Kidney (tissue), 22 donors: ENCODE measurements around the gene OLFML2B. TPM values are rescaled to one million over a fixed set of nuclear protein-coding genes. Genes with fewer than 3 reads are reported as not detected.

Experiments
- DNase-seq, 5 donors: peaks; one replicate each; pipeline ENCODE4 v3.0.0-alpha.2; 2013 to 2020
- FAIRE-seq: peaks from 2 replicates; lab custom pipeline; 2012; peaks lifted over from hg19 to GRCh38; lab: Jason Lieb, UNC
- H3K27ac ChIP-seq, 2 donors: one replicate each; pipeline ENCODE4 v1.7.0; 2013; ENCODE audit warnings: low read depth in 2 of 2, low read length in 2 of 2, inconsistent platforms in 1 of 2
- H3K27me3 ChIP-seq: one replicate; pipeline ENCODE4 v1.7.1; 2013; ENCODE audit warnings: low read length, inconsistent platforms; ENCODE audit not compliant: control insufficient read depth, insufficient read depth
- H3K36me3 ChIP-seq, 3 donors: one replicate each; pipeline versions ENCODE4 v1.7.0 to v1.7.1; 2013; ENCODE audit warnings: low read length in 3 of 3, control low read depth in 1 of 3, inconsistent platforms in 1 of 3; ENCODE audit not compliant: insufficient read depth in 3 of 3, control insufficient read depth in 2 of 3
- H3K4me1 ChIP-seq, 3 donors: one replicate each; pipeline versions ENCODE4 v1.7.0 to v1.7.1; 2013; ENCODE audit warnings: low read length in 3 of 3, inconsistent platforms in 1 of 3, low read depth in 1 of 3; ENCODE audit not compliant: control insufficient read depth in 2 of 3, insufficient read depth in 2 of 3
- H3K4me3 ChIP-seq, 3 donors: one replicate each; pipeline versions ENCODE4 v1.7.0 to v1.8.1; 2013; ENCODE audit warnings: low read length in 3 of 3, control low read depth in 1 of 3, inconsistent platforms in 1 of 3
- H3K9ac ChIP-seq, 3 donors: one replicate each; pipeline versions ENCODE4 v1.7.0 to v1.7.1; 2013; ENCODE audit warnings: low read length in 3 of 3, control low read depth in 1 of 3, inconsistent platforms in 1 of 3
- H3K9me3 ChIP-seq, 3 donors: one replicate each; pipeline versions ENCODE4 v1.7.0 to v1.7.1; 2013; ENCODE audit warnings: low read length in 3 of 3, control low read depth in 1 of 3, inconsistent platforms in 1 of 3; ENCODE audit not compliant: control insufficient read depth in 2 of 3, insufficient read depth in 1 of 3
- intact Hi-C: fragments of 100-400 bp; cut with DNase I; formaldehyde crosslinking; loops from one replicate; pipeline ENCODE4 v1.11.1; 2022
- long read RNA-seq, 10 donors: library from polyadenylated mRNA in 1 of 10; unstranded in 1 of 10; transcript quantifications; one replicate each; pipeline ENCODE4 v2.0.0 and lab custom pipeline, GENCODE V29; 2021 to 2026
- polyA plus RNA-seq: library from polyadenylated mRNA; stranded (reverse); fragments of 350-450 nt; fragmentation: Illumina TruSeq; extraction: RNeasy Lipid Tissue Mini Kit (QIAGEN cat#74804); gene quantifications from one replicate; pipeline ENCODE4 v1.2.3, GENCODE V29; 2014; ENCODE audit warnings: low read depth, low replicate concordance; ENCODE audit not compliant: insufficient read depth
- total RNA-seq: library from RNA; stranded (reverse); fragmentation: NEBNext Ultra II Directional; extraction: Animal tissue kit (Norgen Biotek cat#: 25700); gene quantifications from one replicate; pipeline ENCODE4 v1.2.1, GENCODE V29; 2021
- TF ChIP-seq, protein P1 (sequence below): IDR thresholded peaks from 3 replicates; pipeline ENCODE4 v1.5.1; 2012; ENCODE audit warnings: mild to moderate bottlenecking, moderate library complexity, borderline replicate concordance; ENCODE audit not compliant: insufficient read depth; ENCODE audit errors: extremely low read depth
- donor health status: control.
- donor health status: control.
- donor health status: control.
- donor health status: control.
- donor health status: control.
- donor health status: DM: yes; HTN: yes; CAD: no.
- donor health status: Normal renal cell carcinoma (clear cell type).

OLFML2B gene
- total RNA-seq (6.7 TPM), polyA plus RNA-seq (2.9 TPM)
- long read RNA-seq, donor 1, partial matches to known transcripts = 0 of 1 reads
- long read RNA-seq, donor 1, other reads (novel, unspliced or antisense) = 0 of 1 reads
- long read RNA-seq, donor 2, partial matches to known transcripts = 0 of 3 reads
- long read RNA-seq, donor 2, other reads (novel, unspliced or antisense) = 0 of 3 reads
- long read RNA-seq, donor 3, partial matches to known transcripts = 0 of 1 reads
- long read RNA-seq, donor 3, other reads (novel, unspliced or antisense) = 0 of 1 reads
- long read RNA-seq, donor 4 = 0 reads
- long read RNA-seq, donor 5 = 0 reads
- long read RNA-seq, donor 6 = 0 reads
- long read RNA-seq, donor 7, partial matches to known transcripts = 0 of 5 reads
- long read RNA-seq, donor 7, other reads (novel, unspliced or antisense) = 4 of 5 reads
- long read RNA-seq, donor 8, partial matches to known transcripts = 0 of 1 reads
- long read RNA-seq, donor 8, other reads (novel, unspliced or antisense) = 0 of 1 reads
- long read RNA-seq, donor 9 = 0 reads
- long read RNA-seq, donor 10, partial matches to known transcripts = 0 of 1 reads
- long read RNA-seq, donor 10, other reads (novel, unspliced or antisense) = 0 of 1 reads

DNA sequence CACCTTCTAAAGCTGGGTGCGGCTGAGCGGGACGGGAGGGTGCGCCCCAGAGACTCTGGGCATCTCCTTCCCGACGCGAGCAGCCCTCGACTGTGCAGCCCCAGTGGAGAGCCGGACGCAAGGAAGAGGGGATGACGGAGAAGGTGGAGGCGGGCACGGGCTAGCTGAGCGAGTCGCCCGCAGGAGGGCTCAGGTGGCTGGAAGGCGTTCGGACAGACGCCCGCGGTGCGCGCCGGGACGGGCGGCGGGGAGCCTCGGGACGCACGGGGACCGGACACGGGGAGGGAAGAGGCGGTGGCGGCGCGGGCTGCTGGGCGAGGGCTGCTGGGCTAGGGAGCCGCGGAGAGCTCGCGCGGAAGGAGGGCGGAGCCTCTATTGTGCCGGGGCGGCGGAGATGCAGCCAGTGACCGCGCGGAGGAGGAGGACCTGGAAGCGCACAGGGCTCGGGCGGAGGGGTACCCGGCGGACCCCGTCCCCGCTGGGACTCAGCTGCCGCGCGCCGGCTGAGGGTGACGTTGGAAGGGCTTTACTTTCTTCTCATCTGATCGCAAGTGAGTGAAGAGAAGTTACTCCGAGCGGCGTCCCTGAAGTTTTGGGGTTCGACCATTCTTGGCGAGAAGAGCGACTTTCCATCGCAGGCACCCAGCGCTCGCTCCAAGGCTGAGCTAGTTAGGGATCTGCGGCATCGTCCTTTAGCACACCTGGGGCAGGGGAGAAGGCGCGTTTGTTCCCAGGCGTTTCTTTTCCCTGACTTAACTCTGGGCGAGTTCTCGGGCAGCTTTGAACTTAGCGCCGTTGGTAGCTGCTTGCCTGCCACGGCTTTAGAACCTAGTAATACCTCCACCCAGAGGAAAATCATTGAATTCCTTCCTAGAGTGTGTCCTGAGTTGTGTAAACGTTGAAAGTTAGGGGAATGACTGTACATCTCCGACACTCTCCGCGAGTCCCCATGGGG, at the start of gene OLFML2B:
Gene OLFML2B, minus strand, starts transcription at position 323 of the 955 bp plus-strand sequence. CDS start 439 bp downstream, outside the sequence.
- H3K4me1 ChIP-seq = peaks cover 0 to 15% (median 9%) of the 10 kb centered on the region in 3 donors
- peak within 1 kb of the TSS in 1 of 3 donors; percentile 37 for H3K9ac ChIP-seq
- TF ChIP-seq, protein P1, sequence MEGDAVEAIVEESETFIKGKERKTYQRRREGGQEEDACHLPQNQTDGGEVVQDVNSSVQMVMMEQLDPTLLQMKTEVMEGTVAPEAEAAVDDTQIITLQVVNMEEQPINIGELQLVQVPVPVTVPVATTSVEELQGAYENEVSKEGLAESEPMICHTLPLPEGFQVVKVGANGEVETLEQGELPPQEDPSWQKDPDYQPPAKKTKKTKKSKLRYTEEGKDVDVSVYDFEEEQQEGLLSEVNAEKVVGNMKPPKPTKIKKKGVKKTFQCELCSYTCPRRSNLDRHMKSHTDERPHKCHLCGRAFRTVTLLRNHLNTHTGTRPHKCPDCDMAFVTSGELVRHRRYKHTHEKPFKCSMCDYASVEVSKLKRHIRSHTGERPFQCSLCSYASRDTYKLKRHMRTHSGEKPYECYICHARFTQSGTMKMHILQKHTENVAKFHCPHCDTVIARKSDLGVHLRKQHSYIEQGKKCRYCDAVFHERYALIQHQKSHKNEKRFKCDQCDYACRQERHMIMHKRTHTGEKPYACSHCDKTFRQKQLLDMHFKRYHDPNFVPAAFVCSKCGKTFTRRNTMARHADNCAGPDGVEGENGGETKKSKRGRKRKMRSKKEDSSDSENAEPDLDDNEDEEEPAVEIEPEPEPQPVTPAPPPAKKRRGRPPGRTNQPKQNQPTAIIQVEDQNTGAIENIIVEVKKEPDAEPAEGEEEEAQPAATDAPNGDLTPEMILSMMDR = peak; percentile 15
- intact Hi-C loops = no loop called here
- DNase-seq (peak; percentile 71 to 86 (median 83)), FAIRE-seq (no peak)
- H3K27me3 ChIP-seq = peaks cover 3% of the 10 kb centered on the region
- H3K36me3 ChIP-seq = no peaks in the 10 kb centered on the region
- H3K4me3 ChIP-seq = peak within 1 kb of the TSS; percentile 66 to 77 (median 75)
- H3K9me3 ChIP-seq = no peaks in the 10 kb centered on the region
- H3K27ac ChIP-seq = no peak within 1 kb of the TSS

DNA sequence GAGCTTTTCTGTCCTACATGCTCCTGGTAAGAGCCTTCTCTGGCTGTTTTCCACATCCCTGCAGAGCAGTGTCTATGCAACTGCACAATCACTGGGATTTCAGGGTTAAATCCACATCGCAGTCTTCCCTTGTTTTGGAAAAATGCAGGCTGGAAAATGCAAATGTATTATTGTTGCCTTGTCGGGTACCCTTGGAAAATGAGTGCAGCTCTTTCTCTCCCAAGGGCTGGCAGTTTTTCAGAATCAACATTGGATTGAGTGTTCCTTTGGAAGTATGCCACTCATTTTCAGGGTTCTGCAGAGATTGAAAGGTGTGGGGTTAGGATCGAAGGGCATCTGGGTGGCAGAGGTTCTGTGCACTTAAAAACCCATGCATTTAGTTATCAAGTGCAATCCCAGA, 49.1 kb upstream of the OLFML2B start:
- H3K4me3 ChIP-seq = peak overlapping the region in 2 of 3 donors; percentile 22 to 76
- peaks cover 0 to 2% (median 0%) of the 10 kb centered on the region in 3 donors for H3K4me1 ChIP-seq
- FAIRE-seq (no peak), DNase-seq (no peak)
- no peaks in the 10 kb centered on the region for H3K9me3 ChIP-seq
- no peaks in the 10 kb centered on the region for H3K27me3 ChIP-seq
- TF ChIP-seq, protein P1 = no peak
- peaks cover 0 to 5% (median 0%) of the 10 kb centered on the region in 3 donors for H3K36me3 ChIP-seq
- no peak overlapping the region for H3K27ac ChIP-seq
- H3K9ac ChIP-seq = peak overlapping the region in 1 of 3 donors; percentile 9
- intact Hi-C loops = no loop called here

DNA sequence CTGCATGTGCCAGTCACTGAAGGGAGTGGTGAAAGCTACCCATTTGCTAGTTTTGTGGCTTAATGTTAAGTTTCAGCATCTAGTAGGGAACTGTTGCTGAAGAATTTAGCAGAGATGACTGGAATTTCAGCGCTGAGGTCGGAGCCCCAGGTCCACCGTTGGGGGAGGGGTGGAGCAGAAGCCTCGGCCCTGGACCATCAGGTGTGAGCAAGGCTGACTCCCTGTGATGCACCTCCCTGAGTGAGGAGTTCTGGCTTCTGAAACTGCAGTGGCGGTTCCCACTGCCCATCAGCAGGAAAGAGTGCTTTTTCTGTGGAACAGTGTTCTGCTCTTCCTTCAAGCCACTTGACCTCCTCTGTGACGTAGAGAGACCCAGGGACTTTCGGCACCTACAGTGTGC, 47.2 kb upstream of the OLFML2B start:
- TF ChIP-seq, protein P1 = no peak
- peaks cover 0 to 2% (median 0%) of the 10 kb centered on the region in 3 donors for H3K4me1 ChIP-seq
- intact Hi-C loops = no loop called here
- H3K4me3 ChIP-seq = peak overlapping the region; percentile 56 to 80 (median 76)
- FAIRE-seq (no peak), DNase-seq (peak in 4 of 5 donors; percentile 24 to 59 (median 46))
- H3K9me3 ChIP-seq = no peaks in the 10 kb centered on the region
- H3K36me3 ChIP-seq = peaks cover 0 to 5% (median 0%) of the 10 kb centered on the region in 3 donors
- H3K27ac ChIP-seq = peak overlapping the region; percentile 52 to 69
- no peaks in the 10 kb centered on the region for H3K27me3 ChIP-seq
- H3K9ac ChIP-seq = peak overlapping the region; percentile 3 to 68 (median 22)
